Activated naive CD8-positive, alpha-beta T cell (primary cell): ENCODE measurements around the gene STXBP1.

ENCODE experiments used
- H3K27ac Mint-ChIP-seq: one replicate; pipeline ENCODE4 v1.8.0; 2021; ENCODE audit warnings: mixed read lengths
- H3K27me3 Mint-ChIP-seq: one replicate; pipeline ENCODE4 v1.8.0; 2021; ENCODE audit warnings: mixed read lengths
- H3K36me3 Mint-ChIP-seq: one replicate; pipeline ENCODE4 v1.8.0; 2021; ENCODE audit warnings: mixed read lengths
- H3K4me1 Mint-ChIP-seq: one replicate; pipeline ENCODE4 v1.8.0; 2021; ENCODE audit warnings: low read depth, mixed read lengths
- H3K4me3 Mint-ChIP-seq: one replicate; pipeline ENCODE4 v1.8.0; 2021; ENCODE audit warnings: mild to moderate bottlenecking, mixed read lengths
- H3K9me3 Mint-ChIP-seq: one replicate; pipeline ENCODE4 v1.8.0; 2021; ENCODE audit warnings: low read depth, mixed read lengths

Gene STXBP1

GRCh38 chr9:127651697-127652610 lies 39.9 kb downstream of the STXBP1 start:
- H3K27me3 Mint-ChIP-seq, result no peaks in the 10 kb centered on the region
- H3K9me3 Mint-ChIP-seq, result no peaks in the 10 kb centered on the region
- peaks cover 6% of the 10 kb centered on the region for H3K36me3 Mint-ChIP-seq
- peaks cover 2% of the 10 kb centered on the region for H3K4me1 Mint-ChIP-seq
- no peak overlapping the region for H3K4me3 Mint-ChIP-seq
- H3K27ac Mint-ChIP-seq, result no peak overlapping the region

- peaks cover 2% of the 10 kb centered on the region for H3K4me1 Mint-ChIP-seq
- H3K9me3 Mint-ChIP-seq, result no peaks in the 10 kb centered on the region
- peaks cover 9% of the 10 kb centered on the region for H3K36me3 Mint-ChIP-seq
- no peaks in the 10 kb centered on the region for H3K27me3 Mint-ChIP-seq
- H3K27ac Mint-ChIP-seq, result no peak overlapping the region
- no peak overlapping the region for H3K4me3 Mint-ChIP-seq
Observed at GRCh38 chr9:127652733-127653132, 40.7 kb downstream of the STXBP1 start.

GRCh38 chr9:127654619-127655018 lies 42.5 kb downstream of the STXBP1 start:
- Mint-ChIP-seq H3K36me3 (peaks cover 9% of the 10 kb centered on the region), H3K4me3 (no peak overlapping the region), H3K4me1 (peaks cover 2% of the 10 kb centered on the region), H3K9me3 (no peaks in the 10 kb centered on the region), H3K27ac (no peak overlapping the region), H3K27me3 (no peaks in the 10 kb centered on the region)

GRCh38 chr9:127658428-127658827 lies 46.4 kb downstream of the STXBP1 start:
- Mint-ChIP-seq H3K9me3 (no peaks in the 10 kb centered on the region), H3K4me3 (no peak overlapping the region), H3K27me3 (no peaks in the 10 kb centered on the region), H3K4me1 (no peaks in the 10 kb centered on the region), H3K27ac (no peak overlapping the region), H3K36me3 (peaks cover 13% of the 10 kb centered on the region)

- Mint-ChIP-seq H3K36me3 (peaks cover 10% of the 10 kb centered on the region), H3K27ac (no peak overlapping the region), H3K9me3 (no peaks in the 10 kb centered on the region), H3K4me3 (no peak overlapping the region), H3K27me3 (no peaks in the 10 kb centered on the region), H3K4me1 (no peaks in the 10 kb centered on the region)
Observed at GRCh38 chr9:127660886-127661741, 49.0 kb downstream of the STXBP1 start.

- Mint-ChIP-seq H3K4me1 (no peaks in the 10 kb centered on the region), H3K36me3 (peaks cover 8% of the 10 kb centered on the region), H3K27ac (no peak overlapping the region), H3K4me3 (no peak overlapping the region), H3K27me3 (no peaks in the 10 kb centered on the region), H3K9me3 (no peaks in the 10 kb centered on the region)
Observed at GRCh38 chr9:127662617-127663016, 50.5 kb downstream of the STXBP1 start.

GRCh38 chr9:127664324-127664677 lies 52.2 kb downstream of the STXBP1 start:
- Mint-ChIP-seq H3K4me3 (no peak overlapping the region), H3K36me3 (peaks cover 8% of the 10 kb centered on the region), H3K4me1 (no peaks in the 10 kb centered on the region), H3K27ac (no peak overlapping the region), H3K9me3 (no peaks in the 10 kb centered on the region), H3K27me3 (no peaks in the 10 kb centered on the region)

- H3K9me3 Mint-ChIP-seq, result no peaks in the 10 kb centered on the region
- no peaks in the 10 kb centered on the region for H3K4me1 Mint-ChIP-seq
- H3K4me3 Mint-ChIP-seq, result no peak overlapping the region
- no peak overlapping the region for H3K27ac Mint-ChIP-seq
- H3K27me3 Mint-ChIP-seq, result no peaks in the 10 kb centered on the region
- H3K36me3 Mint-ChIP-seq, result peaks cover 8% of the 10 kb centered on the region
Observed at GRCh38 chr9:127664678-127665507, 52.8 kb downstream of the STXBP1 start.

GRCh38 chr9:127667127-127667844 lies 55.2 kb downstream of the STXBP1 start:
- H3K36me3 Mint-ChIP-seq, result peaks cover 10% of the 10 kb centered on the region
- no peak overlapping the region for H3K4me3 Mint-ChIP-seq
- peak overlapping the region; percentile 16 for H3K27ac Mint-ChIP-seq
- H3K27me3 Mint-ChIP-seq, result no peaks in the 10 kb centered on the region
- H3K4me1 Mint-ChIP-seq, result no peaks in the 10 kb centered on the region
- no peaks in the 10 kb centered on the region for H3K9me3 Mint-ChIP-seq

- H3K9me3 Mint-ChIP-seq, result no peaks in the 10 kb centered on the region
- H3K27me3 Mint-ChIP-seq, result no peaks in the 10 kb centered on the region
- no peaks in the 10 kb centered on the region for H3K4me1 Mint-ChIP-seq
- H3K36me3 Mint-ChIP-seq, result peaks cover 7% of the 10 kb centered on the region
- peak overlapping the region; percentile 16 for H3K27ac Mint-ChIP-seq
- H3K4me3 Mint-ChIP-seq, result no peak overlapping the region
Observed at GRCh38 chr9:127667906-127668305, 55.8 kb downstream of the STXBP1 start.

GRCh38 chr9:127673234-127673633 lies 61.2 kb downstream of the STXBP1 start:
- no peaks in the 10 kb centered on the region for H3K9me3 Mint-ChIP-seq

GRCh38 chr9:127676638-127677037 lies 64.6 kb downstream of the STXBP1 start:
- Mint-ChIP-seq H3K4me3 (no peak overlapping the region), H3K27me3 (no peaks in the 10 kb centered on the region), H3K36me3 (peaks cover 6% of the 10 kb centered on the region), H3K27ac (no peak overlapping the region), H3K9me3 (no peaks in the 10 kb centered on the region), H3K4me1 (no peaks in the 10 kb centered on the region)

More at GRCh38 chr9:127673234-127673633, 61.2 kb downstream of the STXBP1 start:
- Mint-ChIP-seq H3K36me3 (peaks cover 8% of the 10 kb centered on the region), H3K27me3 (no peaks in the 10 kb centered on the region), H3K27ac (no peak overlapping the region), H3K4me3 (no peak overlapping the region), H3K4me1 (no peaks in the 10 kb centered on the region)

- Mint-ChIP-seq H3K4me3 (no peak overlapping the region), H3K36me3 (peaks cover 4% of the 10 kb centered on the region), H3K27me3 (no peaks in the 10 kb centered on the region), H3K27ac (no peak overlapping the region), H3K4me1 (no peaks in the 10 kb centered on the region), H3K9me3 (no peaks in the 10 kb centered on the region)
Observed at GRCh38 chr9:127679506-127679905, 67.4 kb downstream of the STXBP1 start.

- Mint-ChIP-seq H3K27me3 (no peaks in the 10 kb centered on the region), H3K9me3 (no peaks in the 10 kb centered on the region), H3K27ac (no peak overlapping the region), H3K4me3 (no peak overlapping the region), H3K36me3 (peaks cover 4% of the 10 kb centered on the region), H3K4me1 (no peaks in the 10 kb centered on the region)
Observed at GRCh38 chr9:127680226-127680625, 68.1 kb downstream of the STXBP1 start.
